Upper lobe of left lung (tissue), 4 donors: ENCODE results near the gene LANCL1.

ENCODE experiments used
- CTCF ChIP-seq, 6 experiments: fragments of 450-650 bp in 4 of 6; fragments of 200-600 bp in 2 of 6; sonication (generic) in 2 of 6; IDR thresholded peaks; one replicate each; pipeline ENCODE4 v1.5.1; 2016 to 2019; ENCODE audit warnings: antibody characterized with exemption in 6 of 6
- POLR2AphosphoS5 ChIP-seq, 2 donors: sonication (generic); formaldehyde crosslinking; IDR thresholded peaks; one replicate each; pipeline ENCODE4 v1.5.1; 2017; ENCODE audit warnings: antibody characterized with exemption in 2 of 2

DNA sequence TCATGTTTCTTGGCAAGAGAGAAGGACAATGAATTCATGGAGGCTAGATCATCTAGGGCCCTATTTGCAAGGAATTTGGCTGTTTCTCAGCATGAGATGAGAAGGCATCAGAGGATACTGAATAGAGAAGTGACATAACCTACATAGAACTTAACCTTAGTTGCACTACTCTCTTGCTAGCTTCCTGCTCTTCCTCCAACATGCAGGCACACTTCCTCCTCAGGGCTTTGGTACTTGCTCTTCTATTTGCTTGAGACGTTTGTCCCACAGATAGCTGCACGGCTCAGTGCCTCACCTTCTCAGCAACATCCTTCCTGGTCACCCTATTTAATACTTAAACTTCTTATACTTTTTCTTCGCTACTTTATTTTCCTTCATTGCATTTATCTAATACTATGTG, 20.0 kb upstream of the LANCL1 start:
- TF ChIP-seq CTCF (IDR thresholded peaks at IDR 0.05) (no peak), POLR2AphosphoS5 (IDR thresholded peaks at IDR 0.05) (no peak)
